Measurements from ENCODE around the gene SECISBP2.
"Not testable (repeated sequence)": the region's sequence is repeated elsewhere in the genome, so short reads cannot be mapped to it uniquely, and the experiment has no call there.

The SECISBP2 gene

GRCh38 chr9:89309166-89309565 is 9.1 kb upstream of the SECISBP2 start:
- no peak for DNase-seq (ENCODE audit: low read depth in 2 of 2, low spot score in 1 of 2)

- no peak for DNase-seq (ENCODE audit: low read depth in 2 of 2, low spot score in 1 of 2)
Measured at GRCh38 chr9:89309608-89310474, 8.5 kb upstream of the SECISBP2 start.

GRCh38 chr9:89310475-89311345 is 7.6 kb upstream of the SECISBP2 start, which contains the start of gene CKS2:
CKS2 (plus strand) TSS chr9:89311195; CDS start chr9:89311293, 98 bp downstream.
- DNase-seq (ENCODE audit: low read depth in 2 of 2, low spot score in 1 of 2) = peak; percentile 99 to 100

- no peak for DNase-seq (ENCODE audit: low read depth in 2 of 2, low spot score in 1 of 2)
Measured at GRCh38 chr9:89311346-89312221, 6.7 kb upstream of the SECISBP2 start.

- DNase-seq (ENCODE audit: low read depth in 2 of 2, low spot score in 1 of 2) = no peak
Measured at GRCh38 chr9:89312222-89312571, 6.1 kb upstream of the SECISBP2 start.

- DNase-seq (ENCODE audit: low read depth in 2 of 2, low spot score in 1 of 2) = no peak
Measured at GRCh38 chr9:89313842-89314241, 4.5 kb upstream of the SECISBP2 start.

GRCh38 chr9:89314955-89315354 is 3.3 kb upstream of the SECISBP2 start:
- DNase-seq (ENCODE audit: low read depth in 2 of 2, low spot score in 1 of 2) = no peak

- no peak for DNase-seq (ENCODE audit: low read depth in 2 of 2, low spot score in 1 of 2)
Measured at GRCh38 chr9:89315482-89315881, 2.8 kb upstream of the SECISBP2 start.

GRCh38 chr9:89317282-89317681 is 1.0 kb upstream of the SECISBP2 start:
- no peak for DNase-seq (ENCODE audit: low read depth in 2 of 2, low spot score in 1 of 2)

GRCh38 chr9:89319015-89319905 is 960 bp downstream of the SECISBP2 start:
- DNase-seq (ENCODE audit: low read depth in 2 of 2, low spot score in 1 of 2) = no peak

GRCh38 chr9:89323390-89323789 is 5.1 kb downstream of the SECISBP2 start:
- no peak for DNase-seq (ENCODE audit: low read depth in 2 of 2, low spot score in 1 of 2)

- DNase-seq (ENCODE audit: low read depth in 2 of 2, low spot score in 1 of 2) = no peak
Measured at GRCh38 chr9:89325733-89326132, 7.4 kb downstream of the SECISBP2 start.

GRCh38 chr9:89328064-89328463 is 9.8 kb downstream of the SECISBP2 start:
- no peak for DNase-seq (ENCODE audit: low read depth in 2 of 2, low spot score in 1 of 2)

GRCh38 chr9:89329917-89330316 is 11.6 kb downstream of the SECISBP2 start:
- DNase-seq (ENCODE audit: low read depth in 2 of 2, low spot score in 1 of 2) = no peak

- DNase-seq (ENCODE audit: low read depth in 2 of 2, low spot score in 1 of 2) = no peak
Measured at GRCh38 chr9:89330513-89330912, 12.2 kb downstream of the SECISBP2 start.

- no peak for DNase-seq (ENCODE audit: low read depth in 2 of 2, low spot score in 1 of 2)
Measured at GRCh38 chr9:89339807-89340206, 21.5 kb downstream of the SECISBP2 start.

GRCh38 chr9:89340332-89340731 is 22.0 kb downstream of the SECISBP2 start:
- no peak for DNase-seq (ENCODE audit: low read depth in 2 of 2, low spot score in 1 of 2)

GRCh38 chr9:89342213-89342612 is 23.9 kb downstream of the SECISBP2 start:
- no peak for DNase-seq (ENCODE audit: low read depth in 2 of 2, low spot score in 1 of 2)

GRCh38 chr9:89342948-89343347 is 24.6 kb downstream of the SECISBP2 start:
- DNase-seq (ENCODE audit: low read depth in 2 of 2, low spot score in 1 of 2) = no peak

GRCh38 chr9:89343812-89344211 is 25.5 kb downstream of the SECISBP2 start:
- not testable (repeated sequence) for DNase-seq (ENCODE audit: low read depth in 2 of 2, low spot score in 1 of 2)

All from stimulated activated CD8-positive, alpha-beta memory T cell treated with anti-CD3 and anti-CD28 coated beads, Interleukin-4, amount 100 ng/mL, for 1 hour (primary cell).